Hepatocyte (in vitro differentiated cells): ENCODE results near the gene LCMT1.

ENCODE experiments used
- EZH2 ChIP-seq: fragments of 200-600 bp; sonication (generic); IDR thresholded peaks from 2 replicates; pipeline ENCODE4 v1.6.1; 2016; ENCODE audit warnings: antibody characterized with exemption, mild to moderate bottlenecking, borderline replicate concordance
- EZH2phosphoT487 ChIP-seq: fragments of 200-600 bp; sonication (generic); IDR thresholded peaks from one replicate; pipeline ENCODE4 v1.6.1; 2018; ENCODE audit warnings: antibody characterized with exemption, mild to moderate bottlenecking, low read depth, moderate library complexity; ENCODE audit not compliant: unreplicated experiment, severe bottlenecking
- TF ChIP-seq, protein P1 (sequence below): fragments of 200-600 bp; sonication (generic); IDR thresholded peaks from 2 replicates; pipeline ENCODE4 v1.5.1; 2016; ENCODE audit warnings: antibody characterized with exemption, mild to moderate bottlenecking; ENCODE audit not compliant: poor library complexity

DNA sequence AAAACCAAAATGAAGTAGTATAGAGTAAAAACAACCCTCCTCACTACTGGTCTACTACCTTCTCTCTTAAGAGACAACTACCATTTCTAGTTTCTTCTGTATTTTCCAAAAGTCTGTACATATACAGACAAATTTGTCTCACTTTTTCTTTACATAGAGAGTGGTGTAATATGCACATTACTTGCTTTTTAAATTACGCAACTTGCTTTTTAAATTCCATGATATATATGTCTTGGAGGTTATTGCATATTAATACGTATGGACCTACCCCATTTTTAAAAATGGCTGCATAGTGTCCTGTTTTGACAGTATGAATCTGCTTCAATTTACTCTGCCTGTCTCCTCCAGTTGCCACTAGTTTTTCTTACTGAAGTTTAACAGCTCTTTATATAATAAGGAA lies 62.7 kb downstream of the LCMT1 start:
- TF ChIP-seq EZH2 (no peak), EZH2phosphoT487 (no peak)
- TF ChIP-seq, protein P1, sequence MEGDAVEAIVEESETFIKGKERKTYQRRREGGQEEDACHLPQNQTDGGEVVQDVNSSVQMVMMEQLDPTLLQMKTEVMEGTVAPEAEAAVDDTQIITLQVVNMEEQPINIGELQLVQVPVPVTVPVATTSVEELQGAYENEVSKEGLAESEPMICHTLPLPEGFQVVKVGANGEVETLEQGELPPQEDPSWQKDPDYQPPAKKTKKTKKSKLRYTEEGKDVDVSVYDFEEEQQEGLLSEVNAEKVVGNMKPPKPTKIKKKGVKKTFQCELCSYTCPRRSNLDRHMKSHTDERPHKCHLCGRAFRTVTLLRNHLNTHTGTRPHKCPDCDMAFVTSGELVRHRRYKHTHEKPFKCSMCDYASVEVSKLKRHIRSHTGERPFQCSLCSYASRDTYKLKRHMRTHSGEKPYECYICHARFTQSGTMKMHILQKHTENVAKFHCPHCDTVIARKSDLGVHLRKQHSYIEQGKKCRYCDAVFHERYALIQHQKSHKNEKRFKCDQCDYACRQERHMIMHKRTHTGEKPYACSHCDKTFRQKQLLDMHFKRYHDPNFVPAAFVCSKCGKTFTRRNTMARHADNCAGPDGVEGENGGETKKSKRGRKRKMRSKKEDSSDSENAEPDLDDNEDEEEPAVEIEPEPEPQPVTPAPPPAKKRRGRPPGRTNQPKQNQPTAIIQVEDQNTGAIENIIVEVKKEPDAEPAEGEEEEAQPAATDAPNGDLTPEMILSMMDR, result no peak
